ENCODE results near the gene ZNF177.
"Not testable (repeated sequence)": the region's sequence is repeated elsewhere in the genome, so short reads cannot be mapped to it uniquely, and the experiment has no call there.

ZNF177 gene

DNA sequence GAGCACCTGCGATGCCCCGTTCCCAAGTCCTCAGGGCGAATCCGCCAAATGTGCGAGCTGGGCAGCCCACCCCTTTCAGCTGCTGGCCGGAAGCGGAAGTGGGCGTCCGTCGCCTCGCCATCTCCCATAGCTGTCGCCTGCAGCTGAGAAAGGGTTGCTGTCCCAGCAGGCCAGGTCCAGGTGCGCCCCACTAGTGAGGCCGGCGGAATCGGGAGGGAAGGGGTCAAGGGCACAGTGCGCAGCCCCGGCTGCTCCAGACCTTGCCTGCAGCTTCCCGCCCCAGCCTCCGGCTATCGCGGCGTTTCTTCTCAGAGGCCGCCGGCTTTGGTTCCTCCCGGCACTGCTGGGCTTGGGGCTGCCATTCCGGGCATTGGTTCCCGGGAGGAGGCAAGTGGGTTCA, at the start of gene ZNF177:
ZNF177 (plus strand) TSS at position 109 of the 400 bp plus-strand sequence. CDS start 15,299 bp downstream, outside the sequence.
- DNase-seq = no peak

DNA sequence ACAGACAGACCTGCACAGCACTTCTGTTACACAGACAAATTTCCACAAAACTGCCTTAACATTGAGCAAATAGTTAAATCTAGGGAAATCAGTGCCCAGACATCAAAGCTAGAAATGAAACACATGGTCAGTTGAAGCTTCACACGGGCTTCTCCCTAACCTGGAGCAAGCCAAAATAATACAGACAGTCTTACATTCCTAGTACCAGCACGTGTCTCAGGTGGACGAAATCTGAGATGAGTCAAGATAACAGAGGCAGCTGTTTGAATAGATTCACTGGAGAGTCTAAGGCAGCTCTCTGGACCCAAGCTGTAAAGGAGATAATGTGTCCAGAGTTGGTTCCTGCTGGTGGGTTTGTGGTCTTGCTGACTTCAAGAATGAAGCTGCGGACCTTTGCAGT, 49.1 kb upstream of the ZNF177 start:
- no peak for DNase-seq

DNA sequence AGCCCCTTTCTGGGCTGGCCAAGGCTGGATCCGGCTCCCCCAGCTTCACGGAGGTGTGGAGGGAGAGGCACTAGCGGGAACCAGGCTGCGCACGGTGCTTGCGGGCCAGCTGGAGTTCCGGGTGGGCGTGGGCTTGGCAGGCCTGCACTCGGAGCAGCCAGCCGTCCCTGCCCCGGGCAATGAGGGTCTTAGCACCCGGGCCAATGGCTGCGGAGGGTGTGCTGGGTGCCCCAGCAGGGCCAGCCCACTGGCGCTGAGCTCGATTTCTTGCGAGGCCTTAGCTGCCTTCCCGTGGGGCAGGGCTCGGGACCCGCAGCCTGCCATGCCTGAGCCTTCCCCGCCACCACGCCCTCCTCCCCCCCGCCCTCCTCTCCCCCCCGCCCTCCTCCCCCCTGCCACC, 41.5 kb upstream of the ZNF177 start:
- DNase-seq = no peak

DNA sequence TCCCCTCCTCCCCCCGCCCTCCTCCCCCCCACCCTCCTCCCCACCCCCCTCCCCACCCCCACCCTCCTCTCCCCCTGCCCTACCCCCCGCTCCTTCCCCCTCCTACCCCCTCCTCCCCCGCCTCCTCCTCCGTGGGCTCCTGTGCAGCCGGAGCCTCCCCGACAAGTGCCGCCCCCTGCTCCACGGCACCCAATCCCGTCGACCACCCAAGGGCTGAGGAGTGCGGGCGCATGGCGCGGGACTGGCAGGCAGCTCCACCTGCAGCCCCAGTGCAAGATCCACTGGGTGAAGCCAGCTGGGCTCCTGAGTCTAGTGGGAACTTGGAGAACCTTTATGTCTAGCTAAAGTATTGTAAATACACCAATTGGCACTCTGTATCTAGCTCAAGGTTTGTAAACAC, 41.1 kb upstream of the ZNF177 start:
- not testable (repeated sequence) for DNase-seq

DNA sequence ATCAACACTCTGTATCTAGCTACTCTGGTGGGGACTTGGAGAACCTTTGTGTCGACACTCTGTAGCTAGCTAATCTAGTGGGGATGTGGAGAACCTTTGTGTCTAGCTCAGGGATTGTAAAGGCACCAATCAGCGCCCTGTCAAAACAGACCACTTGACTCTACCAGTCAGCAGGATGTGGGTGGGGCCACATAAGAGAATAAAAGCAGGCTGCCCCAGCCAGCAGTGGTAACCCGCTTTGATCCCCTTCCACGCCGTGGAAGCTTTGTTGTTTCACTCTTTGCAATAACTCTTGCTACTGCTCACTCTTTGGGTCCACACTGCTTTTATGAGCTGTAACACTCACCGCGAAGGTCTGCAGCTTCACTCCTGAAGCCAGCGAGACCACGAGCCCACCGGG, 40.6 kb upstream of the ZNF177 start:
- not testable (repeated sequence) for DNase-seq

DNA sequence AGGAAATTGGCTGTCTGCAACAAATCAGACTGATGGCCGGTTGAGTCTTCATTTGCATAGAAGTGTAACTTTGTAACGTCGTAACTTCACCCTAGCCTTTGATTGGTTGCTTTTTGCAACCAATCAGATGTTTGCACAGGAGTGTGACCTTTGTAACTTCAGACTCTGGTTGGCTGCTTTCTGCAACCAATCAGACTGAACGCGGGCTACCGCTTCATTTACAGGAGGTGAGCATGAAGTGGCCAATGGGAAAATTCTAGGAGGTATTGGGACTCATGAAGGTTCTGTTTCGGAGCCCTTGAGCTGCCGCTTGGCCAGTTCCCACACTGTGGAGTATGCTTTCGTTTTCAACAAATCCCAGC, 39.3 kb upstream of the ZNF177 start:
- peak; percentile 58 for DNase-seq

DNA sequence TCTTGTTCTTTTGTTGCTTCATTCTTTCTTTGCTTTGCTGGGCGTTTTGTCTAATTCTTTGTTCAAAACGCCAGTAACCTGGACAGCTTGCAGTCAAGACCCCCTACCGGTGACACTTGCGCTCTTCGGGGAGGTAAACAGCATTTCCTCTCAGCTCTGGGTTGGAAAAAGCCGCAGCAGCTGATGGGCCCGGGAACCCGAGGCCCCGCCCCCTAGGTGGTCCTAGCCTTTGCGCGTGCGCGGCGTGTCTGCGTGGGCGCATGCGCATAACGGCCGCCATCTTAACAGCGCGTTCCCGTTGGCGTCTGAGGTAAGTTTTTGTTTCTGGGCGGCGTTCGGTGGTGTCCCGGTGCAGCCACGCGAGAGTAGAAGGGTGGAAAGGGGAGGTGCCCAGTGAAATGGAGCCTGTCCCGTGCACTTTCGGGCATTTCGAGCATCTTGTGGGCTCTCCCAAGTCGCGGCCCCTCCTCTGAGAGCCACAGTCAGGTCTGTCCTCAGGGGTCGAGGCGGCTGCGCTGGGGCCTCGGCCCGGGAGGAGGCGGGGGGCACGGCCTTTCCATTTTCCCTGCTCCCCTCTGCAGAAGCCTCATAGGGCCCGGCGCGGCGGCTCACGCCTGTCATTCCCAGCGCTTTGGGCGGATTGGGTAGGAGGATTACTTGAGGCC, 38.8 kb upstream of the ZNF177 start, which contains the start of gene ZNF559:
ZNF559 (plus strand) TSS at position 261 of the 665 bp plus-strand sequence. CDS start 14,371 bp downstream, outside the sequence.
- DNase-seq = peak; percentile 83

DNA sequence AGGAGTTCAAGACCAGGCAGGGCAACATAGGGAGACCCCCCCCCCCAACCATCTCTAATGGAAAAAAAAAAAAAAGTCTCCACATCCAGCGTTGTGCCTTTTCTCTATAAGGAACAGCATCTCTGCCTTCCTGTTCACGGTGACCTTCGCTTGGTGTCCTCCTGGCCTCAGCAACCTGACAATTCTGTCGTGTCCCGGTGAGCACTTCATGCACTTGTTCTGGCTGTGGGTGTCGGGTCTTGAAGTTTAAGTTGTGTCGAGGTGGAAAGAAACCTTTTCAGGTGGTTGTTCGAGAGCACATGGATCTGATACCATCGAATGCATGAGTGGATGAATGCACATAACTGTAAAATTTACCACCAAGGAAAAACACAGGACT, 38.2 kb upstream of the ZNF177 start:
- DNase-seq = no peak

DNA sequence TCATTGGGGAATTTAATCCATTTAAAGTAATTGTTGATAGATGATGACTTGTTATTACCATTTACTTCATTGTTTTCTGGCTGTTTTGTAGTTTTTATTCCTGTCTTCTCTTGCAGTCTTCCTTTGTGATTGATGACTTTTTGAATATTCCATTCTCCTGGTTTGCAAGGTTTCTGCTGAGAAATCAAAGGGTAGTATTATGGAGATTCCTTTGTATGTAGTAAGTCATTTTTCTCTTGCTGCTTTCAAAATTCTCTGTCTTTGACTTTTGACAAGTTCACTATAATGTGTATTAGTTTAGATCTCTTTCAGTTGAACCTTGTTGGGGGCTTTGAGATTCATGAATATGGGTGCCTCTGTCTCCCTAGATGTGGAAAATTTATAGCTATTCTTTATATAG, 32.8 kb upstream of the ZNF177 start:
- no peak for DNase-seq

DNA sequence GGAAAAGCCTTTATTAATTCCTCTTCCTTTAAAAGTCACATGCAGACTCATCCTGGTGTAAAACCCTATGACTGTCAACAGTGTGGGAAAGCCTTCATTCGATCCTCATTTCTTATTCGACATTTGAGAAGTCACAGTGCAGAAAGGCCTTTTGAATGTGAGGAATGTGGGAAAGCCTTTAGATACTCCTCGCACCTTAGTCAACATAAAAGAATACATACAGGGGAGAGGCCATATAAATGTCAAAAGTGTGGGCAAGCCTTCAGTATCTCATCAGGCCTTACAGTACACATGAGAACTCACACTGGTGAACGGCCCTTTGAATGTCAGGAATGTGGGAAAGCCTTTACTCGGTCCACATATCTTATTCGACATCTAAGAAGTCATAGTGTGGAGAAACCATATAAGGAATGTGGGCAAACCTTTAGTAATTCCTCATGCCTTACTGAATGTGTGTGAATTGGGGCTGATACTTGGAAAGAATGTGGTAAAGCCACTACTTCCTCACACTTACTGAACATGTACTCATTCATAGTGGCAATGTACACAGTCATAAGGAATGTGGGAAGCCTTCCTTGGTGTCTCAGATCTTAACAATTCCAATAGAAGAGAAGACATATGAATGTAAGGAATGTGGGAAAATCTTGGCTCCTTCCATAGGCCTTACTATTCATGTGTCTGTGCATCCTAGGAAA, 20.1 kb upstream of the ZNF177 start:
- DNase-seq = no peak

DNA sequence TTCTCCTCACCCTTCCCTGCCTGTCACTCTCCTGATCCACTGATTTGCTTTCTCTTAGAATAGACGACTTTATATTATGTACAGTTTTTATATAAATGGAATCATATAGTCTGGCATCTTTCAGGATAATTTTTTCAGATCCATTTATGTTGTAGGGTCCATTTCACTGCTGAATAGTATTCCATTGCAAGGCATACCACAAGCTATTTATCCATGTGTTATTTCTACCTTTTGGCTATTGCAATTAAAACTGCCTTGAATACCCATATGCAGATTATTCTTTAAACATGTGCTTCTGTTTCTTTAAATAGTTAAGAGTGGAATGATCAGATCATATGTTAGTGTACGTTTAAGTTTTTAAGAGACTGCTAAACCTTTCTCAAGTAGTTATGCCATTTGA, 17.8 kb upstream of the ZNF177 start:
- no peak for DNase-seq

DNA sequence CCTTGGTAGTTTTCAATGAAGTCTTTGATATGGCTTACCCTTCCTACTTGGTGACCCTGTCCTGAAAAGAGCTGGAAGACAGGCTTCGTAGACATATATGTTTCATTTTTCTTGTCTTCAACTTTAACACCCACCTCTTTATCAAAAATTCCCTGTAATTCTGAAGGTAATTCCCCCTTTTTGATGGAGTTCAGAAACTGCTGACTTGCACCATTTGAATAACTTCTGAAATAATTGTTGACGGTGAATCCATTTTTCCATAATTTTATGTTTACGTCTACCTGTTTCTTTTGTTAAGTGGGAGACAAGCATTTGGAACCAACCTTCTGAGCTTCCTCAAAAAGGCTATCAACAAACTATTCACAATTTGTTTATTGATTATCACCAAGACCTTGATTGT, 14.6 kb upstream of the ZNF177 start:
- no peak for DNase-seq

DNA sequence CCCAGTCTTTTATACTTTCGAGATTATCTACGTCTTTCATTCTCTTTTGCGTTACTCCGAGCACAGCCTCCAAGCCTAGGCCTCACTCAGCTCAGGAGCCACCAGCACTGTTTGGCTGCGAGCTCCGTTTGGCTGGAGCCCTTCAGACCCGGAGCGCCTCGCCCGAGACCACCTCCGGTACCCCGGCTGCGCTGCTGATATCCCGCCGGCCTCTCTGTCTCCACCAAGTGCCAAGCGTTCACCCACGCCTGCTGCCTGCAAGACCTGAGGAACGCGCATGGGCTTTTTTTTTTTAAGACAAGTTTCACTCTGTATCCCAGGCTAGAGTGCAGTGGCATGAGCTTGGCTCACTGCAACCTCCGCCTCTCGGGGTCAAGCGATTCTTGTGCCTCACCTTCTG, 14.1 kb upstream of the ZNF177 start:
- no peak for DNase-seq

DNA sequence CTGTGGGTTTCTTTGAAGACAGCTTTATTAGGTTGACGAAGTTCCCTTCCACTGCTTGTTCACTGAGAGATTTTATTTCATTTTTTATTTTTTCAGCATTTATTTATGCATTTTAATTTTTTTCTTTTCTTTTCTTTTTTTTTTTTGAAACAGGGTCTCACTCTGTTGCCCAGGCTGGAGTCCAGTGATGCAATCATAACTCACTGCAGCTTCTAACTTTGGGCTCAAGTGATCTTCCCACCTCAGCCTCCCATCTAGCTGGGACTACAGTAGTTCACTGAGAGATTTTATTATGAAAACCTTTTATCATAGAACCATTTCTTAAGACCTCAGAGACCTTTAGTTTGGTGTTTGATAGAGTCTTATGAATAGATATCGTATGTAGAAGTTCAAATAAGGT, 10.3 kb upstream of the ZNF177 start:
- no peak for DNase-seq

DNA sequence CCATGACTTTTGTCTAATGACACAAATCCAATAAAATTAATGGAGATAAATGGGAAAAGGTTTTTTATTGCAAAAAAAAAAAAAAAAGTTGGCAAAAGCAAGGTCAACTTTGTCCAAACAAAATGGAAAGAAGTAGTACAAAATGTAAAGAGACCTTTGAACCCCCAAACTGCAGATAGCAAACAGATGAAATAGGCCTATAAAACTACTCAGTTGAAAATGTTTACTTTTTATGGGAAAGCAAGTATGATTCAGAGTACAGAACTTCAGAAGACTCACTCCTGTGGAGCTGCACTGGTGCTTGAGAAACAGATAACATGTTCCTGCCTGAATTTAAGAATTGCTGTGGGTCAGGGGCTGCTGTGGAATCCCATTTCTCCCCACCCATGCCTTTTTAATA, 9.8 kb upstream of the ZNF177 start:
- DNase-seq = no peak

DNA sequence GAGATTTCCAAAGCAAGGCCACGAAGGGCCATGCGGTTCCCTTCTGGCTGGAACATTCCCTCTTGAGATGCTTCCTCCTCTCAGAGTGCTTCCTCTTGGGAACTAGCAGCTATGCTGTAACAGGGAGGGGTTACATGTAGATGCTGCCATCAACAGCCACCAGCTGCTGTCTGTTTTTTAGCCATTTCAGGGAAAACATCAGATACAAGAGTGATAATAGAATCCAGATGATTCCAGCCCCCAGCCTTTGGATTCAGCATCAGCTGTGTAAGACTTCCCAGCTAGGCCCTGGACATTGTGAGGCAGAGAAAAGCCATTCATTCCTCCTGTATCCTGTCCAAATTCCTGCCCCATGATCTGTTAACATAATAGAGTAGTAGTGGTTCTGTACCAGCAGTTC, 8.2 kb upstream of the ZNF177 start:
- DNase-seq = no peak

DNA sequence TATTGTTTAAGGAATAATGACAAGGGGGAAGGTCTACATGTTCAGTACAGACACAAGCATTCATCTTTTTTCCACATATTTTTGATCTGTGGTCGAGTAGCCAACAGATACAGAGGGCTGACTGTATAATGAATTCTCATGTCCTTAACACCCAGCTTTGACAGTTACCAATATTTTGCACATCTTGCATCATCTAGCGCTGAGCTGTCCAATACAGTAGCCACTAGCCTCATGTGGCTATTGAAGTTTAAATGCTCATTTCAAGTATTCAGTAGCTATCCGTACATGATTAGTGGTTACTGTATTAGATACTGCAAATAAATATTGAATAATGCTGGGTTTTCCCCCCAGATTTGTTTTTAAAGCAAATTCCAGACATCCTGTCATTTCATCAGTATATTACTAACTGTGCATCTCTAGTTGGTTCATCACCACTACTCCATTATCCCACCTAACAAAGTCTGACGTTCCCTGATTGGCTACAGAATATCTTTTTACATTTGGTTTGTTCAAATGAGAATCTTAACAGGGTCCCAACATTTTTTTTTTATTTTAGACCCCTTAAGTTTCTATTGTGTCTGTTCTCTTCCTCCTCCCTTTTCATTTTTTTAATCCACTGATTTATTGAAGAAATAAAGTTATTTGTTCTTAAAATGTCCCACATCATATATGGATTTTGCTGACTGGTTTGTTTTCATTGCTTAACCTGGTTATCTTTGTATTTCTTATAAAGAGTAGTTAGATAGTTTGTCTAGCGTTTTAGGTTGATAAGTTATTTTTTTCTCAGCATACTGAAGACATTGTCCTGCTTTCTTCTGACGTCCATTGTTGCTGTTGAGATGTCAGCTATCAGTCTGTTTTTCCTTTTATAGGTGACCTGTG, 8.2 kb downstream of the ZNF177 start:
- no peak for DNase-seq

DNA sequence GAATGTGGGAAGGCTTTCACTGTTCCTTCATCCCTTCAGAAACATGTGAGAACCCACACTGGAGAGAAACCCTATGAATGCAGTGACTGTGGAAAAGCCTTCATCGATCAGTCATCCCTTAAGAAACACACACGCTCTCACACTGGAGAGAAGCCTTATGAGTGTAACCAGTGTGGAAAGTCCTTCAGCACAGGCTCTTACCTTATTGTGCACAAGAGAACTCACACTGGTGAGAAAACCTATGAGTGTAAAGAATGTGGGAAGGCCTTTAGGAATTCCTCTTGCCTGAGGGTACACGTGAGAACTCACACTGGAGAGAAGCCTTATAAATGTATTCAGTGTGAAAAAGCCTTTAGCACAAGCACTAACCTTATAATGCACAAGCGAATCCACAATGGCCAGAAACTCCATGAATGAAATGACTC, 18.6 kb downstream of the ZNF177 start:
- DNase-seq = no peak

DNA sequence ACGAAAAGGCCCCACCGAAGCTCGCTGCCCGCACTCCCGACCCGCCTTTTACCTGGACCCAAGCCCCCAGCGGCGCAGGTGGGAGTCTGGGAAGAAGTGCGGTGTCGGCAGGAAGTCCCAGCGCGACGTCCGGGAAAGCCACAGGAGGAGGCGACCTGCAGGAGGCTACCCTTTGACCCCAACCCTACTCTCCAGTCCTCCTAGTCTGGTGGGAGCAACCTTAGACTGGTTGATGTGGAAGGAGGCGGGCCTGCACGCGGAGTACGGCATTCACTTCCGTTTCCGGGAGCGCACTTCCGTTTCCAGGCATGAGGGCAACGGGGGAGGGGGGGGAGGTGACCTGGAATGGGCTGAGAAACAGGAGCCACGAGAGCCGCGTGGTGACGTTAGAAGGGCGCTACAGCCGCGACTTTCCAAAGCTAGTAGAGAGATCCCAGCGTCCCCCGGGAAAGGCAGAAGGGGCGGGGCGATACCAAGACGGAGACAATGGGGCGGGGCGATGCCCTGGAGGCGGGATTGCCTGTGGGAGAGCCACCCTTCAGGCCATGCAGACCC, 44.1 kb downstream of the ZNF177 start:
- peak; percentile 49 for DNase-seq

DNA sequence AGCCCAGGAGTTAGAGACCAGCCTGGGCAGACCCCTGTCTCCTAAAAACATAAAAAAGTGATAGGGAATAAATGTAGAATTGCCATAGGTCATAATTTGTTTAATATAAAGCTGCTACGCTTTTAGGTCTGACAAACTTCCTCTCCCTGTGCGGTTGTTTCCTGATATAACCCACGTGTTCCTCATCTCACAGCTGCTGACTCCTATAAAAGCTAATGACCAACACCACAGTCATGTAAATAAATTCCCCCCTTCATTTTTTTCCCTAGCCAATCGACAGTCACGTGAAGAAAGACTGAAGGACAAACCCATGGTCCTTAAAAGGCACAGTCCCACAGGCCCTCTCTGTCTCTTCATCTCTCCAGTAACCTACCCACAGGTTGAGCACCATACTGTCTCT, 45.0 kb downstream of the ZNF177 start:
- DNase-seq = no peak

DNA sequence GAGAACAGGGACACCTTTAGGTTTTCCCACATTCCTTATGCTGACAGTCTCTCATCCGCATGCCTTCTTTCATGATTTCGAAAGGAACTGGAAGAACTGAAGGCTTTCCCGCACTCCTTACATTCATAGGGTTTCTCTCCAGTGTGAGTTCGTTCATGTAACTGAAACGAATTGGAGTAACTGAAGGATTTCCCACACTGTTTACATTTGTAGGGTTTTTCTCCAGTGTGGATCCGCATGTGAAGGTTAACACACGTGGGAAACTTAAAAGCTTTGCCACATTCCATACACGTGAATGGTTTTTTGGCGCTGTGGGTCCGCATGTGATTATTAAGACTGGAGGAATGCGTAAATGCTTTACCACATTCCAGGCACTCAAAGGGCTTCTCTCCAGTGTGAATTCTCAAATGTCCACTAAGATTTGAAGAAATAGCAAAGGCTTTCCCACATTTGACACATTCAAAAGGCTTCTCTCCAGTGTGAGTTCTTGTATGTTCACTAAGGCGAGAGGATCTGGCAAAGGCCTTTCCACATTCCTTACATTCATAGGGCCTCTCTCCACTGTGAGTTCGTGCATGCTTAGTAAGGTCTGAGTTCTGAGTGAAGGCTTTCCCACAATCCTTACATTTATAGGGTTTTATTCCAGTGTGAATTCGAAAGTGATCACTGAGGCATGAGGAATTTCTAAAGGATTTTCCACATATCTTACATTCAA, 50.6 kb downstream of the ZNF177 start:
- DNase-seq = no peak

DNA sequence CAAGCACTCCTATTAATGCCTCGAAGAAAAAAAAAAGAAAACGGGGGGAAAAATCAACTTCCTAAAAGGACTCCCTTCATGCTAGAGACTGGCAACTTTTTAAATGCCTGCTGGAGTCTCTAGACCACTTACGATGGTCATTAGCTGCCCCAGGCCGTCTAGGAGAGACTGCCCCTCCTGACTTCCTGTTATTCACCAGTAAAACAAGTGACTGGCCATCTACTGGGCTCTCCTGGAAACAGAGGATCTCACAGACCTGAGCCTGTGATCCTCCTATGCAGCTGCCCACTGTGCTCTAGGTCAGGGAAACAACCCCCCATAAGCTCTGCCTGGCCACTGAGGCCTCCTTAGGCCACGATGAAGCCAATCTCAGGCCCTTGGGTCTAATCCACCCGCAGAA, 65.1 kb downstream of the ZNF177 start:
- DNase-seq = no peak

DNA sequence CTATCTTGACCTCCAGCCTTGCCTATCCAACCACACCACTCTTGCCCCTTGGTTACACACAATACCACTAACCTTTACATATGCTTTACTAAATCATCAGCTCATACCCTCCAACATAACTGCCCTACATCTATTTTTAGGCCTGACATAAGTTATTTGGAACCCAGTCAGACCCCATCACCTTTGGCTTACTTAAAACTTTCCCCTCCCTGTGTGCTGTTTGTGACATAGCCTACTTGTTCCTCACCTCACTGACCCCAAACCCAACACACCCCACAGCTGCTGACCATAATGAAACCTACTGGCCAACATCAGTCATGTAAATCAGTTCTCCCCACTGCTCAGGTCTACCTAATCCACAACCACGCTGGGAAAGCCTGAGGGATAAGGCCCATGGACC, 67.6 kb downstream of the ZNF177 start:
- DNase-seq = no peak

Data from NCI-H748 treated with DMSO at 0.1 percent for 48 hours (cell line).